NCI-H1092 (cell line): ENCODE data around the gene ADAP1.
"Not testable (repeated sequence)": the region's sequence is repeated elsewhere in the genome, so short reads cannot be mapped to it uniquely, and the experiment has no call there.

Experiments
- DNase-seq: peaks from one replicate; lab custom pipeline; 2025; lab: John Stamatoyannopoulos, UW

The ADAP1 gene, protein sequence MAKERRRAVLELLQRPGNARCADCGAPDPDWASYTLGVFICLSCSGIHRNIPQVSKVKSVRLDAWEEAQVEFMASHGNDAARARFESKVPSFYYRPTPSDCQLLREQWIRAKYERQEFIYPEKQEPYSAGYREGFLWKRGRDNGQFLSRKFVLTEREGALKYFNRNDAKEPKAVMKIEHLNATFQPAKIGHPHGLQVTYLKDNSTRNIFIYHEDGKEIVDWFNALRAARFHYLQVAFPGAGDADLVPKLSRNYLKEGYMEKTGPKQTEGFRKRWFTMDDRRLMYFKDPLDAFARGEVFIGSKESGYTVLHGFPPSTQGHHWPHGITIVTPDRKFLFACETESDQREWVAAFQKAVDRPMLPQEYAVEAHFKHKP

DNA sequence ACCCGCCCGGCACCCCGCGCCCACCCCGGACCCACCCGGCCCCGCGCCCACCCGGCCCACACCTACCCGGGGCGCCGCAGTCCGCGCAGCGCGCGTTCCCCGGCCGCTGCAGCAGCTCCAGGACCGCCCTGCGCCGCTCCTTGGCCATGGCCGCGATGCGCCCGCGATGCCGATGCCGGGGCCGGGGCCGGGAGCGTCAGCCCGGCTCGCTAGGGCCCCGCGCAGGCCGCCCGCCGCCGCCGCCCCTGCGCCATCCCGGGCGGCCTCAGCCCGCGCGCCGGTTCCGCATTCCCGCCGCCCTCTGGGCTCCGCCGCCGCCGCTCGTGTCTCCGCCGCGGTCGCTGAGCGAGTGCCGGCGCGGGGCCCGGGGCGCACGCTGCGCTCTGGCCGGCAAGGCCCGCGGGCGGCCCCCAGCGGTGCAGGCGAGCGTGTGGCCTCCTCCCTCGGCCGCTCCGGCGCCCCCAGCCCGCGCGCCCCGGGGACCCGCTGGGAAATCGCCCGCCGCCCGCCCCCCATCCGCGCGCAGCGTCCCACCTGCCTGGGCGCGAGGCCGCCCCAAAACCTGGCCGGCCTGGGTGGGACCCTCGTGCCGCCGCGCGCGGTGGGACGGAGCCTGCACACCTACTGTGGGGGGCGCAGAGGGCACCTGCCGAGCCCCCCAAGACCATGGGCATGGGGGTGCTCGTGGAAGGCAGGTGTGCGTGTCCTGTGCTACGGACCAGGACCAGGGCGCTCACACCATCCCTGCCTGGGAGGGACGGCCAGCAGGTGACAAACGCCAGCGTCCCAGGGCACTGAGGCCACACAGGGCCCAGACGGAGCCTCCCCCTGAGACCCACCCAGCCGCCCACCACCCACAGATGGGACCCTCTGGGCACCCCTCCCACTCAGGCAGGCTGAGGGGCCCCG is at the start of gene ADAP1:
Gene ADAP1, minus strand, starts transcription at position 351 of the 909 bp plus-strand sequence. Its CDS starts 203 bp downstream, at position 148.
- no peak for DNase-seq

DNA sequence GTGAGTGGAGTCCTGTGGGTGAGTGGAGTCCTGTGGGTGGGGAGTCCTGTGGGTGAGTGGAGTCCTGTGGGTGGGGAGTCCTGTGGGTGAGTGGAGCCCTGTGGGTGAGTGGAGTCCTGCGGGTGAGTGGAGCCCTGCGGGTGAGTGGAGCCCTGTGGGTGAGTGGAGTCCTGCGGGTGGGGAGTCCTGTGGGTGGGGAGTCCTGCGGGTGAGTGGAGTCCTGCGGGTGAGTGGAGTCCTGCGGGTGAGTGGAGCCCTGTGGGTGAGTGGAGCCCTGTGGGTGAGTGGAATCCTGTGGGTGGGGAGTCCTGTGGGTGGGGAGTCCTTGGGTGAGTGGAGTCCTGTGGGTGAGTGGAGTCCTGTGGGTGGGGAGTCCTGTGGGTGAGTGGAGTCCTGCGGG is 48.0 kb upstream of the ADAP1 start:
- DNase-seq: not testable (repeated sequence)

DNA sequence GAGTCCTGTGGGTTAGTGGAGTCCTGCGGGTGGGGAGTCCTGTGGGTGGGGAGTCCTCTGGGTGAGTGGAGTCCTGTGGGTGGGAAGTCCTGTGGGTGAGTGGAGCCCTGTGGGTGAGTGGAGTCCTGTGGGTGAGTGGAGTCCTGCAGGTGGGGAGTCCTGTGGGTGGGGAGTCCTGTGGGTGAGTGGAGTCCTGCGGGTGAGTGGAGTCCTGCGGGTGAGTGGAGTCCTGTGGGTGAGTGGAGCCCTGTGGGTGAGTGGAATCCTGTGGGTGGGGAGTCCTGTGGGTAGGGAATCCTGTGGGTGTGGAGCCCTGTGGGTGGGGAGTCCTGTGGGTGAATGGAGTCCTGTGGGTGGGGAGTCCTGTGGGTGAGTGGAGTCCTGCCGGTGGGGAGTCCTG is 47.5 kb upstream of the ADAP1 start:
- DNase-seq: not testable (repeated sequence)

DNA sequence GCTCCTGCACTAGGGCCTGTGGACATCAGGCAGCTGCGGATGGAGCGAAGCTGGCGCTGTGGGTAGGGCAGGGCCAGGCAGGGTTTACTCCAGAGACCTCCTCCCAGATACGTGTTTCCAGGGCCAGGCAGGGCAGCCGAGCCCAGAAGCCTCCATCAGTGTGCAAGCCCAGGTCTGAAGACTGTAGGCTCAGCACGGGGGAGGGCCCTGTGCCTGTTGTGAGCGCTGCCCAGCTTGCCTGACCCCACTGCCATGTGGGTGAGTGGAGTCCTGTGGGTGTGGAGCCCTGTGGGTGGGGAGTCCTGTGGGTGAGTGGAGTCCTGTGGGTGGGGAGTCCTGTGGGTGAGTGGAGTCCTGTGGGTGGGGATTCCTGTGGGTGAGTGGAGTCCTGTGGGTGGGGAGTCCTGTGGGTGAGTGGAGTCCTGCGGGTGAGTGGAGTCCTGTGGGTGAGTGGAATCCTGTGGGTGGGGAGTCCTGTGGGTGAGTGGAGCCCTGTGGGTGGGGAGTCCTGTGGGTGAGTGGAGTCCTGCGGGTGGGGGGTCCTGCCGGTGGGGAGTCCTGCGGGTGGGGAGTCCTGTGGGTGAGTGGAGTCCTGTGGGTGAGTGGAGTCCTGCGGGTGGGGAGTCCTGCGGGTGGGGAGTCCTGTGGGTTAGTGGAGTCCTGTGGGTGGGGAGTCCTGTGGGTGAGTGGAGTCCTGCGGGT is 46.7 kb upstream of the ADAP1 start:
- not testable (repeated sequence) for DNase-seq

DNA sequence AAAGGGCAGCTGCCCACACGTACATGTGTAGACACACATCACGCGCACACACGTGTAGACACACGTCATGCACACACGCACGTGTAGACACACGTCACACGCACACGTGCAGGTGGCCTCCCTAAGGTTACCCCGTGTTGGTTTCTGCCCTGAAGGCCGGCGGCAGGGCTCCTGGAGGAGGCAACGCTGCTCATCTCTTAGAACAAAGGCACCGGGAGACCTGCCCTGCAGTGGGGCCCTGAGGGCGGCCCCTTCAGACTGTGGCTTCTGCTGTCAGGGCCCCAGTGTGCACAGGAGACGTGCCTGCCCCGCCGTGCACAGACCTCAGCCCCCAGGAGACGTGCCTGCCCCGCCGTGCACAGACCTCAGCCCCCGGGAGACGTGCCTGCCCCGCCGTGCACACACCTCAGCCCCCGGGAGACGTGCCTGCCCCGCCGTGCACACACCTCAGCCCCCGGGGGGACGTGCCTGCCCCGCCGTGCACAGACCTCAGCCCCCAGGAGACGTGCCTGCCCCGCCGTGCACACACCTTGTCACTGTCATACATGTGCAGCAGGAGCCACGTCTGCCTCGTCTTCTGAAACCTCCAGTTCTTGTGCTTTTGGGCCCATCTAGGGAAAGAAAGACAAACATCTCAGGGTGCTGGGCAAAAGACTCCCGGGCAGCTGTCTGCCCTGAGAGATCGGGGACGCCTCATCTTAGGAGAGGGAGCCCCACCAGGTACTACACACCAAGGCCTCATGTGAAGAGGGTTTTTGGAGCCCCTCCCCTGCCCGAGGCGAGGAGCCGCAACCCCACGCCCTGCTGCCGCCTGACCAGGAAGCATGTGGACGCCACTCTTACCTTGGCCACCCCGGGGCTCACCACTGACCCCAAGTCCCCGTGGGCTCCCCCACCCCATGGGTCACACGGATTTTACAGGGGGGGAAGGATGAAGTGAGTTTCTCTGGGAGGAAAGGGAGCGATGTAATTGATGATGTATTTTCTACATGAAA is 45.8 kb upstream of the ADAP1 start:
- DNase-seq: no peak

DNA sequence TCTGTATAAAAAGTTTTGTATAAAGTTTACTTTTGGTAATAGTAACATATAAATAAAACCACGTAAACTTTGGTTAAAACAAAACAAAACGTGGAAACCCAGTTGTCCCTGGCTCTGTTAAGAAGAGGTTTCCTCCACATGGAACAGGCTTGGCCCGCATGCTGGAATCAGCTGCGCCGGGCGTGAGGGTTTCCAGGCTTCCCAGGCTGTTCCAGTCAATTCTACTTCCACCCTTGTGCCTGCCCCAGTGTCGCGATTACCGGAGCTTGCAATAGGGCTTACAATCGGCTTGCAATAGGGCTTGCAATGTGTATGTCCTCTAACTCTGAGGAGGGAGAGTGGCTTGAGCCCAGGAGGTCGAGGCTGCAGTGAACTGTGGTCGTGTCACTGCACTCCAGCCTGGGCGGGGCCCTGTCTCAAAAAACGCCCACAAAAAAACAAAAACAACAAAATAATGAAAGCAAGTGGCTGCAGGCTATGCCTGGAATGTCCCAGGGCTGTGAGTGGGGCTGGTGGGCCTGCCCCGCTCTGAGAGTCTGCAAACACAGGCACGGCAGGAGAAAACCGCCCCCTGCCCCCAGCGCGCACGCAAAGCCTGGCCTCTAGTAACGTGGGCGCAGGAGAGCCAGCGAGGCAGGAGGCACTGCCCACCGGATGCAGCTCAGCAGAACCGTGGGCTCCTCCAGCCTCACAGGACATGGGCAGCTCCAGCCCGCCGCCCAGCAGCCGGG is 44.8 kb upstream of the ADAP1 start:
- DNase-seq: no peak

DNA sequence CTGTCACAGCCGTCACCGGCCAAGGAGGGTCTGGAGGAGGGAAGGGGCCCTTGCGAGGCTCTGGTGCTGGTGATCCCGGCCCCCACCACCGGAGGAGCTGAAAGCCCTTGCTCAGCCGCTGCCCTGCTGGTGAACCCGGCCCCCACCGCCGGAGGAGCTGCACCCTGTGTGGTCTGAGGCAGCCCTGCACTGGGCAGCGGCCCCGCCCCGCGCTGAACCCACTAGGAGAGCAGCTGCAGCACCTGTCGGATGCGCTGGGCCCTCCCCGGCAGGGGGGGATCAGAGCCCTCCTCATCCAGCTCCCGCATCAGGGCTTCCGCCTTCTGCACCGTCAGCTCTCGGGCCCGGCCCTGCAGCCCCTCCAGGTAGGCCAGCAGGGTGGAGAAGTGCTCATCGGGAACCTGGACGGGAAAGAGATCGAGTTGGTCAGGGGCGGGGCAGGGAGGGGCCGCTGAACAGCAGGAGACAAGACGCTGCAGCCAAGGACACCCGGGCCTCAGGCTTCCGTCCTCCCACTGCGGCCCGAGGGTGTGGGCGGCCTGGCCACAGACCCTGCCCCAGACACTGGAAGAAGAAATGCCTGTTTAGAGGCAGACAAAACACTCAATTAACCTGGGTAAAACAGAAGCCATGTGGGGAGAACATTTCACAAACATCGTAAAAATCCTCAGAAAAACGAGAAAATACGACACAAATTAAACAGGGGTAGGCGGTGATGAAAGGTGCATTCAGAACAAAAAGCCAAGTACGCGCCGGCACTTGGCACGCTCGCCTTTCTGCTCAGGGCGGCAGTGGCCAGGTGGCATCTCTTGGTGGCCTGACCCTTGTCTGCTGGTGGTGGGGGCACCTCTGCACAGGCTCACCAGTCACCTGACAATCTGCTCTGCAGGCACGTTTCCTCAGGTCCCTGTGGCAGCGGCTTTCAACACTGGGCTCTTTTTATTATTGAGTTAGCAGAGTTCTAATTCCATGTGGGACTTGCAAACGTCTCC is 43.2 kb upstream of the ADAP1 start:
- DNase-seq: no peak

DNA sequence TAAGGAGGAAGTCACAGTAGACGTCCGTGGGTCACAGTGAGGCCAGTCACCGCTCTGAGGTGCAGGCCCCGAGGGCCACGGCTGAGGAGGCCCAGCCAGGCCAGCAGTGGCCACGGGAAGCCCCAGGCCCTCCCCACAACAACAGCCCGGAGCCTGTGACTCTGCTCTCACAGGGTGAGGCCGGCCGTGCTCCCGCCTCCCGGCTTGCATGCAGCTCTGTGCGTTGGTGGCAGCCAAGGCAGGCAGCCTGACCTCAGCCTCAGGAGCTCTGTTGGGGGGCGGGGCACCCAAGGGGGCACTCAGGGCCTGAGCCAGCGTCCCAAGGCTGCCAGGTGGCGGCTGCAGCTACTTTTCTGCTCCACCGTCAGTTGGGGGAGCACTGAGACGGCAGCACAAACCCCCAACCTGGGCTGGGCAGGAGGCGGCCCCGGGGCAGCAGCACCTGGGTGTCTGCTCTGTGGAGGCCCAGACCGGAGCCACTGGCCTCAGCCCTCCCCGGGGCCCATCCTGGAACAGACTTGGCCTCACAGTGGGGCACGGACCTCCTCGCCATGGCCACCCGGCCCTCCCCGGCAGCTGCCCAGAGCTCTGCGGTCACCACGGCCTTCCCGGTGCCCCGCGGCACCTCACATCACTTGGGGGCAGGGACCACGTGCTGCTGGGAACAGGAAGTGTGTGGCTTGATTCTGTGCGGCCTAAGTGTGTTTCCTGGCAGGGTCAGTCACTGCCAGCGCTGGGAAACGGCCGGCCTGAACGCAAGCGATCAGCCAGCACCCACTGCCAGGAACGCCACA is 41.8 kb upstream of the ADAP1 start:
- no peak for DNase-seq

DNA sequence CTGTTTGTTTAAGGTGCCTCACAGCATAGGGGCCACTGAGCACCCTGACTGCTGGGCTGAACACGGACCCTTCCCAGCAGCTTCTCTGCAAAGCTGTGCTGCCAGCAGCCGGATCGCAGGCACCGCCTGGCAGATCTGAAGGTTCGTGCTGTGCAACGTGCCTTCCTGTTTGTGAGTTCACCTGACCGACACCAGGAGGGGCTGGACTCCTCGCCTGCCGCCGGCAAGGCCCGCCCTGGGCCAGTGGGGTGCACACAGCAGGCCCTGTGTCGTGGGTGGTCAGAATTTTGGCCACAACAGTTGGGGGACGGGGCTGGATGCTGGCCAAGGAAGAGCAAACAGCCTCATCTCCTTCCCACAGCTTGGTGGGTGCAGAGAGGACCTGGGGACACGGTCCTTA is 41.1 kb upstream of the ADAP1 start:
- DNase-seq: no peak

DNA sequence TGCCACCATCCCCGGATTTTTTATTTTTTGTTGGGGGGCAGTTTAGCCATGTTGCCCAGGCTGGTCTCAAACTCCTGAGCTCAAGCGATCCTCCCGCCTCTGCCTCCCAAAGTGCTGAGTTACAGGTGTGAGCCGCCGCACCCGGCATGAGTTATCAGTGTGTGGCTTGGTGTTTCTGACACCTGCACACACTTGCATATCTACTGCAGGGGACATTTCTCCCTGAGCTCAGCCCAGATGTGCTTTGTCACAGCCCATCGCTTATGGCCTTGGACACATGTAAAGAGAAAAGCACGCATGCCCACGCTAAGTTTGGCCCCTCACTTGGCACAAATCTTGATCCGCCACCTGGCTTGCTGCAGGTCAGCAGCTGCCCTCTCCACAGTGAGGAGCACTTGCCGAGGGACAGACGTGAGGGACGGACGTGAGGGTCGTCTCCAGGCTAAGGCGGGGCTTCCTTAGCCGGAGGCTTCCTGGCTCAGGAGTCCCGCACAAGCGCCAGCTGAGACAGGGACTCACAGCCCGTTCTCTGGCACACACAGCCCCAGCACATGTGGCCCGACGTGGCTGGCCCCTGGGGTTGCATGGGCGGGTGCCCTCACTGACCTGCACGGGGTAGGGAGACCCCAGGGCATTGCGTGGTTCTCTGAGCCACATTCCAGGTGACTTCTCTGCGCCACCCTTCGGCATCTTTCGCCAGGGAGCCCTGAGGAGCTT is 40.3 kb upstream of the ADAP1 start:
- DNase-seq: no peak

DNA sequence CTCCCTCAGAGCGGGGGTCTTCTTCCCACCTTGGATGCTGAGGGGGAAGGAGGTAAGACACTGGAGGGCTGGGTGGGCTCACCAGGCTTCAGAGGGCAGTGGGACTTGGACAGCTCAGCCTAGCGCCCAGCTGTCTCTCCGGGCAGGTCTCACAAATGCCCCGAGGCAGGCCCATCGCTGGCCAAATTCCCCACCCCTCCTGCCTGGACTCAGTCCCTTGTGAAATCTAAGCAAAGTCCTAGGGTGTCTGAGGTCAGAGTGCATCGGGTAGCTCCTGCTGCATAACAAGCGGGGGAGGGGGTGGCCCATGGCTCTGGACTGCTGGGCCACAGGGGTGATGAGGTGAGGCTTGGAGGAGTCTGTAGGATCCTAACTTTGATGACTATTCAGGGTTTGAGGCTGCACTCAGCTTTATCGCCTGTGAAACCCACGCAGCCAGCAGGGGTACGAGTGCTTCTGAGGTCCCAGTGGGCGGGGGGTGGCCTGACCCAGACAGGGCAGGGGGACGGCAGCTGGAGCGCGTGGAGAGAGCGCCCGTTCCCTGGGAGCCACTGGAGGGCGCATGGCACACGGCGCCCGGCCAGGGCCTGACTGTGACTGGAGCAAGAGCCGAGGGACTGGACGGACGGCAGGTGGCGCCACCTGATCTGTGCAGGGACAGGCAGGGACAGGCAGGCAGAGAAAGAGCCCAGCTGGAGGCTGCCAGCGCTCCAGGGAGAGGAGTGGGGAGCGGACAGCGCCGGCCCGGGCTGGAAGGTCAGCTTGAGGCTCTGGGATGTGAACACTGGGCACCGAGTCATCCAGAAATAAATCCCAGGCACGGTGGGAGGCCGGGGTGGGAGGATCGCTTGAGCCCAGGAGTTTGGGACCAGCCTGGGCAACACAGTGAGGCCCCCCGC is 38.5 kb upstream of the ADAP1 start:
- peak; percentile 93 for DNase-seq

DNA sequence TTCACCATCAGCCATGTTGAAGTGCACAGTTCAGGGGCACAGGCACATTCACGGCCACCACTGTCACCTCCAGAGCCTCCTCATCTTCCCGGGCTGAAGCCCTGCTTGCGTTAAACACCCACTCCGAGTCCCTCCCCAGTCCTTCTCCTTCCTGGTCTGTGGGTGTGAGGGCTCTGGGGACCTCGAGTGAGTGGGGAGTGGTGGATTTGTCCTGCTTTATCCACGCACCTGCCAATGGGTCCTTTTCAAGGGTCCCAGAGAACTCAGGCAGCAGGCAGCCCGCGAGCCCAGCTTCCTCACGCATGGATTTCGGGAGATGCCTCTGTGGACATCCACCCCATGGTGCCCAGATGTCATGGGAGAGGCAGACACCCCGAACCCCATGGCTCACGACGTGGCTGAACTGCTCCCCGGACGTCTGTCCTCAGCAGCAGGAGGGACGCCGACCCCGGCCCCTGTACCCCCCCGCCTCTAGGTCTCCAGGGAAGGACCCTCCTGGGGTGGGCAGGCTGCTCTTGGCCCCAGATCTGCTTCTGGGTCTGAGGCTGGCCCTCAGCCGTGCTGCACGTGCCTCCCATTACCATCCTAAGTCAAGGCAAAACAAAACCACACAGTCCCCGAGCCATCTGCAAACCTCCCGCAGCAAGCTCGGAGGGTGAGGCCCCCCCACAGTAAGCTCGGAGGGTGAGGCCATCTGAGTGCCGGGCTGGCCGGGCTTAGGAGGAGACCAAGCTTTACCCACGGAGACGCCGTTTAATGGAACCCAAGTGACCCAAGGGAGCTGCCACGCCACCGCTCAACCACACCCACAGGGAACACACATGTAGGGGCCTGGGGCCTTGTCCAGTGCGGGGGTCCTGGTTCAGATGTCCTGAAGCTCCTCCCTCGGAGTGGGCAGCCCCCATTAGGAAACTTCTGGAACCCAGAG is 37.5 kb upstream of the ADAP1 start:
- DNase-seq: no peak

DNA sequence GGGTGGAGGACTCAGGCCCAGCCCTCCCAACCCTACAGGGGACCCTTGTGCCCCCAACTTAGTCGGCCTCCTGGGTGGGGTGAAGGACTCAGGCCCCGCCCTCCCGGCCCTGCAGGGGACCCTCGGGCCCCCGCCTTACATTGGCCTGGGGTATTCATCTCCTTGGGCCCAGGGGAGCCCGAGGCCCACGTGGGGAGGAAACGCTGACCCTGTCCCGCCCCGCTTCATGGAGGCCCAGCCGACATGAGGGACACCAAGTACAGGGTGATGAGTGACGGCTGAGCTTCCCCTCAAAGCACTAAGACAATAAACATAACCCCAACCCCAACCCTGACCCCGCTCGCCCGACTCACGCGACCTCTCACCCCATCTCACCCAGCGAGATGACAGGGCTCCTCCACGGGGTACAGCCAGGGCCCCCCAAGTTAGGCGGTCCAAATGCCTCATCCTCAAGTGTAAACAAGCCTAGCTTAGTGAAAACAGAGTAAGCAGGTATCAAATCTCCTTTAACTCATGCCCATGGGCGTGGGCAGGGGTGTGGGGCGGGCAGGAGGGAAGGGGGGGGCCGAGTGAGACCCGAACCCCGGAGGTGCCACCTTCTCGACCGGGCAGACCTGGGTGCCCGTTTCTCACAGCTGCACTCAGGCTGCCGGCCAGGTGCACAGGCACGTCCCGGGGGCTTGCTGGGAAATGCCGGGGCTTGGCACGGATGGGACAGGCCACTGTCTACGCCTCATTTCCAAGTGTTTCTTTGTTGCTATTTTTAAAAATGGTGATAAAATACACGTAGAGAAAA is 36.7 kb upstream of the ADAP1 start:
- no peak for DNase-seq

DNA sequence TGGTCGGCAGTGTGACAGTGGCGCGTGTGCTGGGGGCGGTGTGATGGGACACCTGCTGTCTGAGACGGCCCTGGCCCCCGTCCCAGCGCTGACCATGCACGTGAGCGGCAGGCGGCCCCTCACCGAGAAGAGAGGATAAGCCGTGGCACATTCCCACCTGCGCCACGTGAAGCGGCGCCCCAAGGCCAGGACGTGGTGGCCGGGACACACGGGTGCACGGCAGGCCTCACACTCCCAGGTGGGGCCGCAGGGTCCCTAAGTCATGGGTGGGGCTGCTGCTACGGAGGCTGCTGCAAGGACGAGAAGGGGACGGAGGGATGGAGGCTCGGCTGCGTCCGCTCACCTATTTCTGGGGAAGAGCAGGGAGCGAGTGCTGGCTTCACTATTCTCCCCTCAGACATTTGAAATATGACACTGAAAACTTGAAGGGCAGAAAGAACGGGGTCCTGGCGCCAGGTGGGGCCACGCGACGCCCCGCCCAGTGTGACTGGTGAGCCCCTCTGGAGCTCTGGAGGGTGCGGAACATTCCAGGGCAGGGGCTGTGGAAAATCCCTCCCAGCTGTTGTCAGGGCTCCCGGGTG is 36.0 kb upstream of the ADAP1 start:
- no peak for DNase-seq
